Left hindlimb (tissue), 1 donor: ENCODE measurements around the gene NBEAL1.
"Not testable (repeated sequence)": the region's sequence is repeated elsewhere in the genome, so short reads cannot be mapped to it uniquely, and the experiment has no call there.

Experiments used
- DNase-seq: peaks from one replicate; pipeline ENCODE4 v3.0.0-alpha.2; 2018

The NBEAL1 gene

DNA sequence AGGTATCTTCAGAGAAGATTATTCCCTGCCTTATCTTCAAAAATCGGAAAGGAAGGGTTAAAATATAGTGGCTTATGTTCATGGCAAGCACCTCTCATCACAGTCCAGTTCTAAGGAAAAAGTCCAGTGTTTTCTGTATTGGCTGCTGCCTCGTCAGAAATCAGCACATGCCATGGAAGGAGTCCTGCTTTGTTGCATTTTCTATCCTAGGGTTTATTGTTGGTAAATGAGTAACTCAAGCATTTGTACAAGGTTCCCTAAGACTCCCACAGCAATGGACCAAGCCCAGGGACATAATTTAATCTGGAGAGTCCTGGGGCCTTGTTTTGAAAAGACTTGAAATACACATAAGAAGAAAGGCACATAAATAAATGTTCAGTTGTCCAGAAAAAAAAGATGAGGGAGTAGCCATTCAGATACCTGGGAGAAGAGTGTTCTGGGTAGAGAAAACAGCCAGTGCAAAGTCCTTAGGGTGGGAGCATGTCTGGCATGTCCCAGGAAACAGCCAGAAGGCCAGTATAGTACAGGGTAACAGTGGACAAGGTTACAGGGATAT, 26.4 kb downstream of the NBEAL1 start:
- DNase-seq = no peak

- no peak for DNase-seq
Measured at GRCh38 chr2:203042178-203042577, 27.5 kb downstream of the NBEAL1 start.

GRCh38 chr2:203043226-203043625, 28.6 kb downstream of the NBEAL1 start:
- no peak for DNase-seq

DNA sequence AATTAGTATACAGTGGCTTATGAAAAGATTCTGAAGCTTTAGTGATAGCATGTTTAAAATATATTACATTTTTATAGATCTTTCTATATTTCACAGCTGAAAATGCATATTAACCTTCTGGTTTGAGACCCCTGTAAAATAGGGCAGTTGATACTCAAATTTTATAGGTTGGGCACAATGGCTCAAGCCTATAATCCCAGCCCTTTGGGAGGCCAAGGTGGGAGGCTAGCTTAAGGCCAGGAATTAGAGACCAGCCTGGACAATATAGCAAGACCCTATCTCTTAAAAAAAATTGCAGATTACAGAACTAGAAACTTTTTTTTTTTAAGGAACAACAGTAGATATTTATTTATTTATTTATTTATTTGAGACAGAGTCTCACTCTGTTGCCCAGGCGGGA, 31.2 kb downstream of the NBEAL1 start:
- no peak for DNase-seq

- DNase-seq = no peak
Measured at GRCh38 chr2:203052539-203052938, 37.9 kb downstream of the NBEAL1 start.

GRCh38 chr2:203059567-203060240, 45.0 kb downstream of the NBEAL1 start:
- no peak for DNase-seq

DNA sequence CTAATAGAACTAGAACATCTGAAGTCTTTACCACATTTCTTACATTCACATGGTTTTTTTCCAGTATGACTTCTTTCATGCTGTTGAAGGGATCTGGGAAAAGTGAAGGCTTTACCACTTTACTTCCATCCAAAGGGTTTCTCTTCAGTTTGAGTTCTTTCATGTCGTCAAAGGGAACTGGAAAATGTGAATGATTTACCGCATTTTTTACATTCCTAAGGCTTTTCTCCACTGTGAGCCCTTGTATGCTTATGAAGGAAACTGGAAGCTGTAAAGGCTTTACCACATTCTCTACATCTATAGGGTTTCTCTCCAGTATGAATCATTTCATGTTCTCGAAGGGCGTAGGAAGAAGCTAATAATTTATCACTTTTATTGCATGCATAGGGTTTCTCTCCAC, 46.7 kb downstream of the NBEAL1 start:
- DNase-seq = no peak

GRCh38 chr2:203062126-203062525, 47.5 kb downstream of the NBEAL1 start:
- no peak for DNase-seq

DNA sequence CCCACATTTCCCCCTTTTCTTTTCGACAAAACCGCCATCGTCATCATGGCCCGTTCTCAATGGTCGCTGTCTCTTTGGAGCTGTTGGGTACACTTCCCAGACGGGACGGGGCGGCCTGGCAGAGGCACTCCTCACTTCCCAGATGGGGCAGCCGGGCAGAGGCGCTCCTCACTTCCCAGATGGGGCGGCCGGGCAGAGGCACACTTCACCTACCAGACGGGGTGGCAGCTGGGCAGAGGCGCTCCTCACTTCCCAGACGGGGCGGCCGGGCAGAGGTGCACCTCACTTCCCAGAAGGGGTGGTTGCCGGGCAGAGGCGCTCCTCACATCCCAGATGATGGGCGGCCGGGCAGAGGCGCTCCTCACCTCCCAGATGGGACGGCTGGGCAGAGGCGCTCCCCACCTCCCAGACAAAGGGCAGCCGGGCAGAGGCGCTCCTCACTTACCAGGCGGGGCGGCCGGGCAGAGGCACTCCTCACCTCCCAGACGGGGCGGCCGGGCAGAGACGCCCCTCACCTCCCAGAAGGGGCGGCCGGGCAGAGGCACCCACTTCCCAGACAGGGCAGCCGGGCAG, 51.9 kb downstream of the NBEAL1 start:
- not testable (repeated sequence) for DNase-seq

DNA sequence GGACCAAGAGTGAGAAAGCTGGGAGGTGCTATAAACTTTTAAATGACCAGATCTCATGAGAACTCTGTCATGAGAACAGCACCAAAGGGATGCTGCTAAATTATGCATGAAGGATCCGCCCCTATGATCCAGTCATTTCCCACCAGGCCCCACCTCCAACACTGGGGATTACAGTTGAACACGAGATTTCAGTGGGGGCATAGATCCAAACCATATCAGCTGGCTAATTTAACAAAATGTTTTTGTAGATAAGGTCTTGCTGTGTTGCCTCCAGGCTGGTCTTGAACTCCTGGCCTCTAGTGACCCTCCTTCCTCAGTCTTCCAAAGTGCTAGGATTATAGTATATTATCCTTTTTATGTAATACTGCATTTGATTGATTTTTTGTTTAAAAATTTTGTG, 56.0 kb downstream of the NBEAL1 start:
- DNase-seq = no peak

DNA sequence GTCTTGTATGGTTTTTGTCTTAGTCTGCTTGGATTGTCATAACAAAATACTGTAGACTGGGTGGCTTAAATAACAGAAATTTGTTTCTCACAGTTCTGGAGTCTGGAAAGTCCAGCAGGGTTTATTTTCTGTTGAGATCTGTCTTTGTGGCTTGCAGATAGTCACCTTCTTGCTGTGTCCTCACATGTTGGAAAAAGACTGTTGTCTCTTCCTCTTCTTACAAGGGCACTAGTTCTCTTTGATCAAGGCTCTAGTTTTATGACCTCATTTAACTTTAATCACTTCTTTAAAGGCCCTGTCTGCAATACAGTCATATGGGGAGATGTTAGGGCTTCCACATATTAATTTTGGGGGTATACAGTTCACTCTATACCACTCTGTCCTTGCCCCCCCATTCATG, 56.5 kb downstream of the NBEAL1 start:
- no peak for DNase-seq

DNA sequence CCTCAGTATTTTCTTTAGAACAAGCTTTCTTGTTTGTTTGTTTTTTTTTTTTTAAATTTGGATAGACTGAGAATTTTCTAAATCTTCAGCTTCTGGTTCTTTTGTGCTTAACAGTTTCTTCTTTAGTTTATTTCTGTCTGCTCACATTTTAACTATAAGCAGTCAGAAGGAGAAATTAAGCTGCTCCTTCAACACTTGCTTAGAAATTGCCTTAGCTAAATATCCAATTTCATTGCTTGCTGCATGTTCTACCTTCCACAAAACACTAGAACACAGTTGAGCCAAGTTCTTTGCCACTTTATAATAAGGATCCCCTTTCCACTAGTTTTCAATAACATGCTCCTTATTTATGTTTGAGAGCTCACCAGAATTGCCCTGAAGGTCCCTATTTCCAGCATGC, 57.7 kb downstream of the NBEAL1 start:
- no peak for DNase-seq

GRCh38 chr2:203077451-203077850, 62.8 kb downstream of the NBEAL1 start:
- no peak for DNase-seq

DNA sequence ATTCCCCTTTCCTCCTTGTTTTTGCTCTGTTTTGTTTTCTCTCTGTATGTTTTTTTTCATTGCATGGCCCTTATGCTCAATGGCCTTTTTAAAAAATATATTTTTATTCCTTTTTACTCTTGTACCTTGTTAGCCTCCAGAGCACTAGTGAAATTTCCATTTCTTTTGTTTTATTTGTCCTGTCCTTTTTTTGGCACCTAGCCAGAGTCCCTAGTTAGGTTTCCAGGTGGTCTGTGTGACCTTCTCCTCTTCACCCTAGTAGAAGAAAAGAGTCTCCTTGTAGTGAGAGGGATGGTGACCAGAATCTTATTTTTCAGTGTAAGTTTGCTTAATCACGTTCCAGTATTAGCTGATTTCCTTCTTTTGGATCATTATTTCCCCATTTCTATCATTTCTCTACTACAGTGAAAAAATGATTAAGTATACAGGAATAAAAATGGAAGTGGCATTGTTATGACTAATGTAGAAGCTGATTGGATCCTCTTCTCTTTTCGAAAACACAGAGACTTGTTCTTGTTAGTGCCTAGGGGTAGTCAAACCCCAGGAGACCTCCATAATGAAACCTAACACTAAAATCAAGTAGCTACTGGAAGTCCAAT, 65.9 kb downstream of the NBEAL1 start:
- DNase-seq = no peak

DNA sequence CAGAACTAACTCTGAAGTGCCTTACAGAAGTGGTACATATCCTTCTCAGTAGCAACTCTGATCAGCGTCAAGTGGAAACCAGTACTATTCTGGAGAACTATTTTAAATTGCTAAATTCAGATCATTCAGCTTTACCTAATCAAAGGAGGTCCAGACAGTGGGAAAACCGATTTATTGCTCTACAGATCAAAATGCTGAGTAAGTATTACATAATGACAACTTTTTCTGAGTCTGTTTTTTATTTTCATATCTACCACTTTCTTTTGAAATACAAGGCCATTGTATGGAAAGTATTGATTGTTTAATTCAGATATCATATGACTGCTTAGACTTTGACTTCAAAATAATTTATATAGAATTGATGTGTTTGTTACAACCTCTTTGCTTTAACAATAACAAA, 68.7 kb downstream of the NBEAL1 start:
- no peak for DNase-seq

DNA sequence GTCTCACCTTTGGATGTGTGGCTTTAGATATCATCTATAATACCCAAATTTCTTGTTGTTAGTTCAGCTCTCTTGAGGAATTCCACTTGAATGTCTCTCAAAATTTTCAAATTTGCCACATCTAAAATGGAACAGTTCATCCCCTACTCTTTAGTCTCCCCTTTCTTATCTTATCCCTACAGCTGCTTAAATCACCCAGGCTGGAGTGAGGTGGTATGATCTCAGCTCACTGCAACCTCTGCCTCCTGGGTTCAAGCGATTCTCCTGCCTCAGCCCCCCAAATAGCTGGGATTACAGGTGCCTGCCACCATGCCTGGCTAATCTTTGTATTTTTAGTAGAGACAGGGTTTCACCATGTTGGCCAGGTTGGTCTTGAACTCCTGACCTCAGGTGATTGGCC, 71.7 kb downstream of the NBEAL1 start:
- DNase-seq = not testable (repeated sequence)

DNA sequence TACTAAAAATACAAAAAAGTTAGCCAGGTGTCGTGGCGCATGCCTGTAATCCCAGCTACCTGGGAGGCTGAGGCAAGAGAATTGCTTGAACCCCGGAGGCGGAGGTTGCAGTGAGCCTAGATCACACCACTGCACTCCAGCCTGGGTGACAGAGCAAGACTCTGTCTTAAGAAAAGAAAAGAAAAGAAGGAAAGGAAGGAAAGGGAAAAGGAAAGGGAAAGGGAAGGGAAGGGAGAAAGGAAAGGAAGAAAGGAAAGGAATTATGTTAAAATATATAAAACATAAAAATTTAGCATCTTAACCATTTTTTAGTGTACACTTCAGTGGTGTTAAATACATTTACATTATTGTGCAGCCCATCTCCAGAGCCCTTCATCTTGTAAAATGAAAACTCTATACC, 76.0 kb downstream of the NBEAL1 start:
- DNase-seq = not testable (repeated sequence)

GRCh38 chr2:203097735-203098134, 83.1 kb downstream of the NBEAL1 start:
- no peak for DNase-seq

GRCh38 chr2:203102357-203102756, 87.7 kb downstream of the NBEAL1 start:
- DNase-seq = not testable (repeated sequence)

DNA sequence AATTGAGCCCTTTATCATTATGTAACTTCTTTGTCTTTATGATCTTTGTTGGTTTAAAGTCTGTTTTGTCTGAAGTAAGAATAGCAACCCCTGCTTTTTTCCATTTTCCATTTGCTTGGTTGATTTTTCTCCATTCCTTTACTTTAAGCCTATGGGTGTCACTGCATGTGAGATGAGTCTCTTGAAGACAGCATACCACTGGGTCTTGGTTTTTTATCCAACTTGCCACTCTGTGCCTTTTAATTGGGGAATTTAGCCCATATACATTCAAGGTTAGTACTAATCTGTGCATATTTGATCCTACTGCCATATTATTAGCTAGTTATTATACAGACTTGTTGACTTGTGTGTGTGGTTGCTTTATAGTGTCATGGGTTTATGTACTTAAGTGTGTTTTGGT, 89.6 kb downstream of the NBEAL1 start:
- no peak for DNase-seq

- no peak for DNase-seq
Measured at GRCh38 chr2:203105996-203106395, 91.3 kb downstream of the NBEAL1 start.

DNA sequence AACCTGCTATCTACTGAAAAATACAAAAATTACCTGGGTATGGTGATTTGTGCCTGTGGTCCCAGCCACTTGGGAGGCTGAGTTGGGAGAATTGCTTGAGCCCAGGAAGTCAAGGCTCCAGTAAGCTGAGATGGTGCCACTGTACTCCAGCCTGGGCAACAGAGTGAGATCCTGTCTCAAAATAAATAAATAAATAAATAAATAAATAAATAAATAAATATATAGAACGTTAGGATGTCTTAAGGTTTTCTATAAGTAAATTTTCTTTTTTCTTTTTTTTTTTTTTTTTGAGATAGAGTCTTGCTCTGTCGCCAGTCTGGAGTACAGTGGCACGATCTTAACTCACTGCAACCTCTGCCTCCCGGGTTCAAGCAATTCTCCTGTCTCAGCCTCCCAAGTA, 95.8 kb downstream of the NBEAL1 start:
- DNase-seq = not testable (repeated sequence)

DNA sequence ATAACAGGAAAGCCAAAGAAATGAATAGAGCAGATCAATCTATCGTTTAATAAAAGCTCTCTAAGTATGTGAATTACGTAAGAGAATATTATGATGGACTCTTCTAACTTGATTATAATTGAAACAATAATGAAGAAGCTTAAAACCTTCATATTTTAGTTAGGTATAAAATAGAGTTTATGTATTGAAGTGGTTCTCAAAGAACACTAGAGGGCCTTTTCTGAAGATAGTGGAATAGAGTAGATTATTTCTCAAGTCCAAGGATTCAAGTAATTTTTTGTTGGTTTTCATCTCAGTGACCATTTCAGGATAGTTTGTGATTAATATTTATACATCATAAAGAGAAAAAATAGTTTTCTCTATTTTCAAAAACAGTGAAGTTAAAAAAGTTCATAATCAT, 97.7 kb downstream of the NBEAL1 start:
- no peak for DNase-seq

- DNase-seq = not testable (repeated sequence)
Measured at GRCh38 chr2:203115201-203115700, 100.6 kb downstream of the NBEAL1 start.
